ENCODE measurements around the gene ZNF76. TPM values are rescaled to one million over a fixed set of nuclear protein-coding genes. Genes with fewer than 3 reads are reported as not detected.

ZNF76 gene
- total and polyA plus RNA-seq, 2 of the 13 experiments (the other 11 are each of a cell fraction or from before 2014, with no cell fraction given): 13.2 to 26.4 TPM

GRCh38 chr6:35317483-35318195 lies 58.1 kb downstream of the ZNF76 start (continued):
- no peak for TF ChIP-seq KAT2B (IDR thresholded peaks at IDR 0.05; ENCODE audit: borderline replicate concordance, low read depth, low read length)
- no peak for TF ChIP-seq MTA3 (CRISPR knock-in tag; IDR thresholded peaks at IDR 0.05)
- TF ChIP-seq ZNF354B (CRISPR knock-in tag; IDR thresholded peaks at IDR 0.05): no peak
- TF ChIP-seq ZNF589 (CRISPR knock-in tag; conservative IDR thresholded peaks at IDR 0.05): peak; percentile 76; the same call in 1 of the 2 replicates
- TF ChIP-seq IRF1 (CRISPR knock-in tag; IDR thresholded peaks at IDR 0.05; ENCODE audit: low read depth): no peak
- TF ChIP-seq RARA (CRISPR knock-in tag; IDR thresholded peaks at IDR 0.05): no peak
- no peak for TF ChIP-seq DMAP1 (CRISPR knock-in tag; IDR thresholded peaks at IDR 0.05)
- TF ChIP-seq ZNF800 (CRISPR knock-in tag; IDR thresholded peaks at IDR 0.05): no peak
- no peak for TF ChIP-seq TMF1 (CRISPR knock-in tag; IDR thresholded peaks at IDR 0.05; ENCODE audit: low read depth)
- peak in 1 of 2 experiments; percentile 62; a peak in 2 of 4 replicates for TF ChIP-seq HMGXB4 (CRISPR knock-in tag; IDR thresholded peaks at IDR 0.05; ENCODE audit: borderline replicate concordance in 1 of 2, low read depth in 1 of 2)
- no peak for TF ChIP-seq FOXM1 (CRISPR knock-in tag; IDR thresholded peaks at IDR 0.05)
- TF ChIP-seq ZSCAN9 (CRISPR knock-in tag; IDR thresholded peaks at IDR 0.05; ENCODE audit: borderline replicate concordance): 0 out of 2 replicates have a peak, but pooled peaks have one; percentile 1
- no peak for TF ChIP-seq ZBTB43 (CRISPR knock-in tag; conservative IDR thresholded peaks at IDR 0.05)
- no peak for TF ChIP-seq ZNF83 (CRISPR knock-in tag; IDR thresholded peaks at IDR 0.05; ENCODE audit: borderline replicate concordance)
- no peak for TF ChIP-seq ZBTB44 (CRISPR knock-in tag; IDR thresholded peaks at IDR 0.05)
